ENCODE data around the gene EHBP1. TPM values are rescaled to one million over a fixed set of nuclear protein-coding genes. Genes with fewer than 3 reads are reported as not detected.

EHBP1 gene
- total RNA-seq, 2 experiments from 2014 or later, result 21.4 to 22.3 TPM

GRCh38 chr2:62884086-62884485 is 178.6 kb downstream of the EHBP1 start:
- peaks cover 3% of the 10 kb centered on the region for H3K9me3 Mint-ChIP-seq
- Histone ChIP-seq H3K4me1 (ENCODE audit: insufficient read depth, low read length) (no peaks in the 10 kb centered on the region), H3K27me3 (ENCODE audit: control insufficient read depth in 1 of 2, insufficient read depth in 2 of 2, low read length in 2 of 2) (no peaks in the 10 kb centered on the region), H3K36me3 (ENCODE audit: insufficient read depth, low read length) (no peaks in the 10 kb centered on the region), H3K9me3 (ENCODE audit: control insufficient read depth in 1 of 2, insufficient read depth in 1 of 2, low read length in 2 of 2) (no peaks in the 10 kb centered on the region), H3K27ac (ENCODE audit: low read depth in 1 of 2, low read length in 2 of 2) (no peak overlapping the region), H3K4me3 (ENCODE audit: low read length) (no peak overlapping the region)
- no peaks in the 10 kb centered on the region for H3K27me3 Mint-ChIP-seq
- H3K36me3 Mint-ChIP-seq (ENCODE audit: low read depth), result peaks cover 45% of the 10 kb centered on the region
- H3K4me3 Mint-ChIP-seq, result no peak overlapping the region
- no peak for ATAC-seq (ENCODE audit: poor library complexity)
- H3K4me1 Mint-ChIP-seq (ENCODE audit: low read depth), result no peaks in the 10 kb centered on the region
- CTCF ChIA-PET, result no interaction called here
- no peak overlapping the region for H3K27ac Mint-ChIP-seq
- POLR2A ChIA-PET, result no interaction called here
- TF ChIP-seq CTCF (IDR thresholded peaks at IDR 0.05), result no peak
- DNase-seq, result no peak
- intact Hi-C loops (cut with DNase I, micrococcal nuclease), result no loop called here

GRCh38 chr2:62884514-62884913 is 179.0 kb downstream of the EHBP1 start:
- Histone ChIP-seq H3K27me3 (ENCODE audit: control insufficient read depth in 1 of 2, insufficient read depth in 2 of 2, low read length in 2 of 2) (no peaks in the 10 kb centered on the region), H3K9me3 (ENCODE audit: control insufficient read depth in 1 of 2, insufficient read depth in 1 of 2, low read length in 2 of 2) (no peaks in the 10 kb centered on the region), H3K4me3 (ENCODE audit: low read length) (no peak overlapping the region), H3K27ac (ENCODE audit: low read depth in 1 of 2, low read length in 2 of 2) (no peak overlapping the region), H3K36me3 (ENCODE audit: insufficient read depth, low read length) (no peaks in the 10 kb centered on the region), H3K4me1 (ENCODE audit: insufficient read depth, low read length) (no peaks in the 10 kb centered on the region)
- TF ChIP-seq CTCF (IDR thresholded peaks at IDR 0.05), result no peak
- DNase-seq, result no peak
- ChIA-PET POLR2A (no interaction called here), CTCF (no interaction called here)
- peaks cover 41% of the 10 kb centered on the region for H3K36me3 Mint-ChIP-seq (ENCODE audit: low read depth)
- no peak overlapping the region for H3K4me3 Mint-ChIP-seq
- no peak overlapping the region for H3K27ac Mint-ChIP-seq
- no peaks in the 10 kb centered on the region for H3K27me3 Mint-ChIP-seq
- H3K4me1 Mint-ChIP-seq (ENCODE audit: low read depth), result no peaks in the 10 kb centered on the region
- intact Hi-C loops (cut with DNase I, micrococcal nuclease), result no loop called here
- no peak for ATAC-seq (ENCODE audit: poor library complexity)
- peaks cover 2% of the 10 kb centered on the region for H3K9me3 Mint-ChIP-seq

GRCh38 chr2:62894966-62895631 is 189.6 kb downstream of the EHBP1 start:
- Histone ChIP-seq H3K9me3 (ENCODE audit: control insufficient read depth in 1 of 2, insufficient read depth in 1 of 2, low read length in 2 of 2) (no peaks in the 10 kb centered on the region), H3K4me3 (ENCODE audit: low read length) (no peak overlapping the region), H3K27me3 (ENCODE audit: control insufficient read depth in 1 of 2, insufficient read depth in 2 of 2, low read length in 2 of 2) (no peaks in the 10 kb centered on the region), H3K36me3 (ENCODE audit: insufficient read depth, low read length) (no peaks in the 10 kb centered on the region), H3K4me1 (ENCODE audit: insufficient read depth, low read length) (no peaks in the 10 kb centered on the region), H3K27ac (ENCODE audit: low read depth in 1 of 2, low read length in 2 of 2) (no peak overlapping the region)
- Mint-ChIP-seq H3K4me1 (ENCODE audit: low read depth) (no peaks in the 10 kb centered on the region), H3K4me3 (no peak overlapping the region), H3K27ac (no peak overlapping the region), H3K36me3 (ENCODE audit: low read depth) (peaks cover 11% of the 10 kb centered on the region), H3K9me3 (no peaks in the 10 kb centered on the region), H3K27me3 (no peaks in the 10 kb centered on the region)
- DNase-seq (no peak), ATAC-seq (ENCODE audit: poor library complexity) (no peak)
- no peak for TF ChIP-seq CTCF (IDR thresholded peaks at IDR 0.05)
- ChIA-PET CTCF (no interaction called here), POLR2A (no interaction called here)
- intact Hi-C loops (cut with DNase I, micrococcal nuclease), result no loop called here

Data from CD4-positive, alpha-beta T cell (primary cell).